K562 (cell line): ENCODE measurements around the gene SLC10A4. TPM values are rescaled to one million over a fixed set of nuclear protein-coding genes. Genes with fewer than 3 reads are reported as not detected.

ENCODE experiments used
- ARID1B ChIP-seq: fragments of 450-650 bp; IDR thresholded peaks from 2 replicates; pipeline ENCODE4 v1.6.1; 2016; ENCODE audit warnings: antibody characterized with exemption, mild to moderate bottlenecking, inconsistent platforms
- ATF7 ChIP-seq: fragments of 450-650 bp; IDR thresholded peaks from 2 replicates; pipeline ENCODE4 v1.7.1; 2014; ENCODE audit warnings: mild to moderate bottlenecking, moderate library complexity
- CCNT2 ChIP-seq: IDR thresholded peaks from 2 replicates; pipeline ENCODE4 v1.6.1; 2011; ENCODE audit warnings: borderline replicate concordance, low read depth, mild to moderate bottlenecking, moderate library complexity, mixed read lengths, low read length; ENCODE audit not compliant: insufficient read length; ENCODE audit errors: extremely low read depth
- FOSL1 ChIP-seq: fragments of 200-800 bp; sonication (Bioruptor generic); conservative IDR thresholded peaks from 2 replicates; pipeline ENCODE4 v1.6.1; 2016; ENCODE audit warnings: missing genetic modification characterization, missing compliant biosample characterization
- HNRNPK ChIP-seq: fragments of 200-400 bp; formaldehyde crosslinking; IDR thresholded peaks from one replicate; pipeline ENCODE4 v1.6.1; 2018; ENCODE audit warnings: mild to moderate bottlenecking, low read depth, low read length; ENCODE audit not compliant: poor library complexity, severe bottlenecking
- RCOR1 ChIP-seq, 2 experiments: IDR thresholded peaks; 2 replicates each; pipeline ENCODE4 v1.6.1; 2012; ENCODE audit warnings: low read depth in 2 of 2, low read length in 2 of 2, borderline replicate concordance in 1 of 2, improper control_type of control experiment in 1 of 2
- TAF9B ChIP-seq: fragments of 450-650 bp; IDR thresholded peaks from 2 replicates; pipeline ENCODE4 v1.6.1; 2018; ENCODE audit warnings: mild to moderate bottlenecking; ENCODE audit not compliant: partially characterized antibody
- ZNF707 ChIP-seq: fragments of 250-450 bp; sonication (Bioruptor Pico); conservative IDR thresholded peaks from 2 replicates; pipeline ENCODE4 v1.8.0; 2022; ENCODE audit warnings: inconsistent platforms, mild to moderate bottlenecking, moderate library complexity
- polyA plus RNA-seq, 8 experiments: library from polyadenylated mRNA; depleted of rRNA in 4 of 8; stranded (reverse) in 5 of 8; unstranded in 3 of 8; fragments of >200 nt; fragmentation: Nextera tagmentation in 2 of 8; fragmentation: Illumina TruSeq in 1 of 8; extraction: Ambion mirVana in 2 of 8; extraction: Trizol in 1 of 8; gene quantifications; 2 replicates each; pipeline versions ENCODE4 v1.2.1 to v1.2.3, GENCODE V29; 2011 to 2014; ENCODE audit warnings: inconsistent platforms in 1 of 8, missing spikeins in 1 of 8
- total RNA-seq, 7 experiments: library from RNA; depleted of rRNA in 6 of 7; stranded (reverse); fragments of >200 nt in 6 of 7; fragmentation: Illumina TruSeq in 2 of 7; extraction: Trizol in 2 of 7; gene quantifications; 2 replicates each; pipeline versions ENCODE4 v1.2.1 to v1.2.3, GENCODE V29; 2011 to 2021; ENCODE audit warnings: low replicate concordance in 1 of 7
- TF ChIP-seq, protein P1 (sequence below): sonication (generic); formaldehyde crosslinking; IDR thresholded peaks from 2 replicates; pipeline ENCODE4 v1.8.1; 2023; ENCODE audit warnings: missing genetic modification reagents, mild to moderate bottlenecking, borderline replicate concordance

Gene SLC10A4
- total and polyA plus RNA-seq, 9 of the 15 experiments (the other 6 are each of a cell fraction or from before 2014, with no cell fraction given), result 2.5 to 16.9 (median 9.3) TPM

DNA sequence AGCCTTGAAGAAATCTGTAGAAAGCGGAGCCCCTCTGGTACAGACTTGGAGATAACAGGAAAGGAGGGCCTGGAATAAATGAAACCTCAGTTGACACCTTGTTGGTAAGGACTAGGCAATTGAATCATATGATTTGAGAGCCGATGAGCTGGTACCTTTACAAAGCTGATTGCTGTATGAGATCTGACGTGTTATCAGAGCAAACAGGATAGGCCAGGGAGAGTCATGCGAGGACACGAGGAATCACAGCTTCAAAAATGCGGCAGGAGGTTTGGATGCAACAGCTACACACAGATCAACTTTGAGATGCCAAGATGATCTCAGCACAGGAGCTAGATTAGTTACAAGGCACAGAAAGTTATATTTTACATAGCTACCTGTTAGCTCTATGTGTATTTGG lies 7.4 kb upstream of the SLC10A4 start (continued):
- peak in 1 of 2 experiments; percentile 89; a peak in 2 of 4 replicates for TF ChIP-seq RCOR1 (IDR thresholded peaks at IDR 0.05; ENCODE audit: borderline replicate concordance in 1 of 2, low read depth in 2 of 2, low read length in 2 of 2)
- TF ChIP-seq FOSL1 (tag), result peak; percentile 30; the same call in 1 of the 2 replicates
- TF ChIP-seq ZNF707, result no peak
- TF ChIP-seq ARID1B, result peak; percentile 54
- TF ChIP-seq, protein P1, sequence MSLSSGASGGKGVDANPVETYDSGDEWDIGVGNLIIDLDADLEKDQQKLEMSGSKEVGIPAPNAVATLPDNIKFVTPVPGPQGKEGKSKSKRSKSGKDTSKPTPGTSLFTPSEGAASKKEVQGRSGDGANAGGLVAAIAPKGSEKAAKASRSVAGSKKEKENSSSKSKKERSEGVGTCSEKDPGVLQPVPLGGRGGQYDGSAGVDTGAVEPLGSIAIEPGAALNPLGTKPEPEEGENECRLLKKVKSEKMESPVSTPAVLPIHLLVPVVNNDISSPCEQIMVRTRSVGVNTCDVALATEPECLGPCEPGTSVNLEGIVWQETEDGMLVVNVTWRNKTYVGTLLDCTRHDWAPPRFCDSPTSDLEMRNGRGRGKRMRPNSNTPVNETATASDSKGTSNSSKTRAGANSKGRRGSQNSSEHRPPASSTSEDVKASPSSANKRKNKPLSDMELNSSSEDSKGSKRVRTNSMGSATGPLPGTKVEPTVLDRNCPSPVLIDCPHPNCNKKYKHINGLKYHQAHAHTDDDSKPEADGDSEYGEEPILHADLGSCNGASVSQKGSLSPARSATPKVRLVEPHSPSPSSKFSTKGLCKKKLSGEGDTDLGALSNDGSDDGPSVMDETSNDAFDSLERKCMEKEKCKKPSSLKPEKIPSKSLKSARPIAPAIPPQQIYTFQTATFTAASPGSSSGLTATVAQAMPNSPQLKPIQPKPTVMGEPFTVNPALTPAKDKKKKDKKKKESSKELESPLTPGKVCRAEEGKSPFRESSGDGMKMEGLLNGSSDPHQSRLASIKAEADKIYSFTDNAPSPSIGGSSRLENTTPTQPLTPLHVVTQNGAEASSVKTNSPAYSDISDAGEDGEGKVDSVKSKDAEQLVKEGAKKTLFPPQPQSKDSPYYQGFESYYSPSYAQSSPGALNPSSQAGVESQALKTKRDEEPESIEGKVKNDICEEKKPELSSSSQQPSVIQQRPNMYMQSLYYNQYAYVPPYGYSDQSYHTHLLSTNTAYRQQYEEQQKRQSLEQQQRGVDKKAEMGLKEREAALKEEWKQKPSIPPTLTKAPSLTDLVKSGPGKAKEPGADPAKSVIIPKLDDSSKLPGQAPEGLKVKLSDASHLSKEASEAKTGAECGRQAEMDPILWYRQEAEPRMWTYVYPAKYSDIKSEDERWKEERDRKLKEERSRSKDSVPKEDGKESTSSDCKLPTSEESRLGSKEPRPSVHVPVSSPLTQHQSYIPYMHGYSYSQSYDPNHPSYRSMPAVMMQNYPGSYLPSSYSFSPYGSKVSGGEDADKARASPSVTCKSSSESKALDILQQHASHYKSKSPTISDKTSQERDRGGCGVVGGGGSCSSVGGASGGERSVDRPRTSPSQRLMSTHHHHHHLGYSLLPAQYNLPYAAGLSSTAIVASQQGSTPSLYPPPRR, result no peak
- 0 out of 2 replicates have a peak, but pooled peaks have one; percentile 11 for TF ChIP-seq ATF7
- TF ChIP-seq HNRNPK, result no peak
- peak; percentile 37 for TF ChIP-seq CCNT2
- TF ChIP-seq TAF9B, result no peak
- TF ChIP-seq, all 486 proteins: peak for 20
